HEK293 (cell line): ENCODE measurements around the gene DYDC2.

ENCODE experiments used
- CTCF ChIA-PET: fragments of 350-600 bp; formaldehyde crosslinking; extraction: SDS; loops from one replicate; lab custom pipeline; 2021; ENCODE audit warnings: antibody characterized with exemption; lab: Yijun Ruan, JAX
- POLR2A ChIA-PET: fragments of 300-600 bp; formaldehyde crosslinking; extraction: SDS; loops from one replicate; lab custom pipeline; 2020; ENCODE audit warnings: antibody characterized with exemption, inconsistent platforms; lab: Yijun Ruan, JAX
- H3K27ac ChIP-seq: fragments of 200-500 bp; sonication (Bioruptor generic); 2 replicates; pipeline ENCODE4 v1.5.1; 2014; ENCODE audit warnings: low read depth, low read length, control low read depth, inconsistent platforms; ENCODE audit errors: extremely low read depth
- H3K36me3 ChIP-seq, 2 experiments: fragments of 200-500 bp in 1 of 2; sonication (Bioruptor generic) in 1 of 2; 1 replicate in 1 of 2; 2 replicates in 1 of 2; pipeline ENCODE4 v1.5.1; 2014 to 2017; ENCODE audit warnings: inconsistent platforms in 2 of 2, low read length in 2 of 2; ENCODE audit not compliant: control insufficient read depth in 2 of 2, insufficient read depth in 1 of 2
- H3K4me1 ChIP-seq: fragments of 200-500 bp; sonication (Bioruptor generic); 2 replicates; pipeline ENCODE4 v1.5.1; 2014; ENCODE audit warnings: mild to moderate bottlenecking, low read length, inconsistent platforms; ENCODE audit not compliant: control insufficient read depth, insufficient read depth
- H3K4me3 ChIP-seq: 2 replicates; pipeline ENCODE4 v1.5.1; 2011; ENCODE audit warnings: low read depth, mild to moderate bottlenecking, control low read depth, low read length, moderate library complexity
- H3K9me3 ChIP-seq: fragments of 200-500 bp; sonication (Bioruptor generic); 2 replicates; pipeline ENCODE4 v1.5.1; 2014; ENCODE audit warnings: low read depth, low read length, inconsistent platforms; ENCODE audit not compliant: control insufficient read depth, insufficient read depth
- GLIS2 ChIP-seq: fragments of 450-650 bp; formaldehyde crosslinking; IDR thresholded peaks from 2 replicates; pipeline ENCODE4 v1.5.1; 2016; ENCODE audit warnings: missing biosample characterization, missing genetic modification characterization
- HOXD13 ChIP-seq: sonication (generic); formaldehyde crosslinking; IDR thresholded peaks from 2 replicates; pipeline ENCODE4 v1.8.0; 2022; ENCODE audit warnings: missing genetic modification reagents, borderline replicate concordance
- SCRT1 ChIP-seq: fragments of 450-650 bp; formaldehyde crosslinking; IDR thresholded peaks from 2 replicates; pipeline ENCODE4 v1.5.1; 2016; ENCODE audit warnings: missing biosample characterization, missing genetic modification characterization, borderline replicate concordance
- SCRT2 ChIP-seq: fragments of 450-650 bp; formaldehyde crosslinking; IDR thresholded peaks from 2 replicates; pipeline ENCODE4 v1.5.1; 2016; ENCODE audit warnings: missing biosample characterization, missing genetic modification characterization
- ZBTB20 ChIP-seq: fragments of 450-650 bp; formaldehyde crosslinking; IDR thresholded peaks from 2 replicates; pipeline ENCODE4 v1.5.1; 2016; ENCODE audit warnings: missing biosample characterization, missing genetic modification characterization
- ZNF157 ChIP-seq: fragments of 450-650 bp; formaldehyde crosslinking; IDR thresholded peaks from 2 replicates; pipeline ENCODE4 v1.5.1; 2016; ENCODE audit warnings: missing biosample characterization, missing genetic modification characterization
- ZNF302 ChIP-seq: fragments of 450-650 bp; formaldehyde crosslinking; IDR thresholded peaks from 2 replicates; pipeline ENCODE4 v1.5.1; 2016; ENCODE audit warnings: missing biosample characterization, missing genetic modification characterization, low read depth
- ZNF416 ChIP-seq: fragments of 450-650 bp; formaldehyde crosslinking; IDR thresholded peaks from 2 replicates; pipeline ENCODE4 v1.5.1; 2016; ENCODE audit warnings: missing biosample characterization, missing genetic modification characterization
- ZNF426 ChIP-seq: fragments of 450-650 bp; formaldehyde crosslinking; IDR thresholded peaks from 2 replicates; pipeline ENCODE4 v1.5.1; 2017; ENCODE audit warnings: missing biosample characterization, missing genetic modification characterization, mild to moderate bottlenecking, inconsistent platforms, moderate library complexity
- ZNF473 ChIP-seq: fragments of 450-650 bp; formaldehyde crosslinking; IDR thresholded peaks from 2 replicates; pipeline ENCODE4 v1.5.1; 2017; ENCODE audit warnings: missing biosample characterization, missing genetic modification characterization
- ZNF555 ChIP-seq: fragments of 450-650 bp; formaldehyde crosslinking; conservative IDR thresholded peaks from 2 replicates; pipeline ENCODE4 v1.5.1; 2017; ENCODE audit warnings: missing biosample characterization, mild to moderate bottlenecking, missing genetic modification characterization, inconsistent platforms
- TF ChIP-seq, protein P1 (sequence below): IDR thresholded peaks from 2 replicates; pipeline ENCODE4 v1.6.1; 2011; ENCODE audit warnings: mild to moderate bottlenecking, low read depth, low read length, borderline replicate concordance
- TF ChIP-seq, protein P2 (sequence below): fragments of 450-650 bp; formaldehyde crosslinking; IDR thresholded peaks from 2 replicates; pipeline ENCODE4 v1.5.1; 2016; ENCODE audit warnings: missing biosample characterization, missing genetic modification characterization
- TF ChIP-seq, protein P3 (sequence below): fragments of 450-650 bp; formaldehyde crosslinking; IDR thresholded peaks from 2 replicates; pipeline ENCODE4 v1.5.1; 2017; ENCODE audit warnings: missing biosample characterization, missing genetic modification characterization

DYDC2 gene

DNA sequence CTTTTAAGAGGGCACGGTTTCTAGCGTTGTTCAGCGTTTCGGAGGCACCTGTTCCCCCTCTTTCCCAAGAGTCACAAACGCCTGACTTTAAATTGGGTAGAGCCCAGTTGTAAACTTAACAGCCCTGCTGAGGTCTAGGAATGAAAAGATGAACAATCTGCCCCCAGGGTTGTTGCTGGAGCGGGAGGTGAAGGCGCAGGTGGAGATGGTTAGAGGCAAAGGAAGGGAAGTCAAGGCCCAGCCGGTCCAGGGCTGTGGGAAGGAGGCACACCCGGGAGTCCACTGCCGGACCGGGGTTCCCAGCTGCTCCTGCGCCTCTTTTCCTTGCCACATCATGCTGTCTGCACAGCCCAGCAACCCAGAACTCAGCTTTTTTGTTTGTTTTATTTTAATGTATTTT lies 52.5 kb downstream of the DYDC2 start:
- ChIA-PET CTCF (interaction anchor here (0.6 kb wide), 2 partner anchors 50 to 99 kb away, joined by 3 read pairs; no protein-coding TSS in a partner anchor), POLR2A (no interaction called here)
- TF ChIP-seq ZBTB20 (tag by site-specific recombination) (peak; percentile 66), ZNF302 (tag by site-specific recombination) (no peak)
- H3K36me3 ChIP-seq = peaks cover 0 to 3% of the 10 kb centered on the region in 2 experiments; a peak in 1 of 3 replicates
- H3K9me3 ChIP-seq = no peaks in the 10 kb centered on the region
- H3K4me1 ChIP-seq = peaks cover 29% of the 10 kb centered on the region
- H3K27ac ChIP-seq = peak overlapping the region; percentile 74; the same call in 1 of the 2 replicates
- no peak overlapping the region for H3K4me3 ChIP-seq

DNA sequence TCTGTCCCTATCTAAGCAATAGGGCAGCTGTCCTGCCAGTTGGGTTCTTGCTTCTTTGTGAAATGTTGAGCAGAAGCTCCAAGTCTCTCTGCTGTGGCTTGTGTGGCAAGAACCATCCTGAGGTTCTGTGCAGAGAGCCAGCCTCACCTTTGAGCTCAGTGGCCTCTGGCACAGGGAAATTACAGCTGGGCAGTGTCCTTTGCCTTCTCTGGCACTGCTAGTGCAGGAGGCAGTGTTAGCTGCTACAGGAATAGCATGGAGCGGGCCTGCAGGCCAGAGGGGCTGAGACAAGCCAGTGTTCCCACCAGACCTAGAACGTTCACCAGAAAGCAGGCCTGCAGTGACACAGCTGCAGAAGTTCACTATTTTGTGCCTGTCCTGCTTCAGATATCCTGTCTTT lies 53.5 kb downstream of the DYDC2 start:
- ChIA-PET CTCF (interaction anchor here (0.9 to 1.3 kb wide), 2 partner anchors 34 to 113 kb away, joined by 3 read pairs; no protein-coding TSS in a partner anchor), POLR2A (interaction anchor here (0.6 kb wide), 1 partner anchor 145 kb away, joined by 3 read pairs; no protein-coding TSS in a partner anchor)
- H3K9me3 ChIP-seq = no peaks in the 10 kb centered on the region
- peaks cover 32% of the 10 kb centered on the region for H3K4me1 ChIP-seq
- peaks cover 0 to 9% of the 10 kb centered on the region in 2 experiments; a peak in 1 of 3 replicates for H3K36me3 ChIP-seq
- no peak overlapping the region for H3K27ac ChIP-seq
- TF ChIP-seq HOXD13 (CRISPR knock-in tag) = no peak
- no peak overlapping the region for H3K4me3 ChIP-seq

DNA sequence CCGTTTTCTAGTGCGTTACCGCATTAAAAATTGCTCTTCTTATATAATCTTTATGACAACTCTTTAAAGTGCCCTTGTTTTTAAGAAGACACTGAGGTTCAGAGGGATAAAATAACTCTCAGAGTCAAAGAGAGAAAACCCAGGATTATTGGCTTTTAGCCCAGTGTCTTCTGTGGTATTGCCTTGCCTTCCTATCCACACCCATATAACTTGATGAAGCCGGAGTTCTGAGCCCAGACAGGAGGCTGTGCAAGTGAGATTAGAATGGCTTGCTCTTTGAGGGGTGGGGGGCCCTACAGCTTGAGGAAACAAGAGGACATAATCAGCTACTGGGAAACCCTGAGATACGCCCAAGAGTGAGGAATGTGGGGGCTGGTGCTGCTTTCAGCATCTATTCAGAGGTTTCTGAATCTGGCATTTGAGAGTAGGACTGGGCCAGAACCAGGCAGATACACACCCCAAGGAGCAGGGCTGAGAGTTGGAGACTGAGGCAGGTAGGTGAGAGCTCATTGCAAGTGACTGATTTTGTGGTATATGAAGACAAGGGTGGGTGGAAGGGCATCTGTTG lies 54.1 kb downstream of the DYDC2 start:
- Histone ChIP-seq H3K27ac (no peak overlapping the region), H3K9me3 (no peaks in the 10 kb centered on the region)
- CTCF ChIA-PET = interaction anchor here (0.9 to 1.3 kb wide), 3 partner anchors 11 to 112 kb away, joined by 3 read pairs; no protein-coding TSS in a partner anchor
- TF ChIP-seq SCRT1 (tag by site-specific recombination) (0 out of 2 replicates have a peak, but pooled peaks have one; percentile 11), SCRT2 (peak; percentile 74; the same call in 1 of the 2 replicates), ZNF416 (tag by site-specific recombination) (no peak), ZNF473 (tag by site-specific recombination) (no peak), GLIS2 (tag by site-specific recombination) (no peak), ZNF426 (tag by site-specific recombination) (no peak), ZNF555 (no peak), ZNF157 (tag by site-specific recombination) (no peak)
- TF ChIP-seq, protein P1, sequence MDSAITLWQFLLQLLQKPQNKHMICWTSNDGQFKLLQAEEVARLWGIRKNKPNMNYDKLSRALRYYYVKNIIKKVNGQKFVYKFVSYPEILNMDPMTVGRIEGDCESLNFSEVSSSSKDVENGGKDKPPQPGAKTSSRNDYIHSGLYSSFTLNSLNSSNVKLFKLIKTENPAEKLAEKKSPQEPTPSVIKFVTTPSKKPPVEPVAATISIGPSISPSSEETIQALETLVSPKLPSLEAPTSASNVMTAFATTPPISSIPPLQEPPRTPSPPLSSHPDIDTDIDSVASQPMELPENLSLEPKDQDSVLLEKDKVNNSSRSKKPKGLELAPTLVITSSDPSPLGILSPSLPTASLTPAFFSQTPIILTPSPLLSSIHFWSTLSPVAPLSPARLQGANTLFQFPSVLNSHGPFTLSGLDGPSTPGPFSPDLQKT = no peak
- TF ChIP-seq, protein P2, sequence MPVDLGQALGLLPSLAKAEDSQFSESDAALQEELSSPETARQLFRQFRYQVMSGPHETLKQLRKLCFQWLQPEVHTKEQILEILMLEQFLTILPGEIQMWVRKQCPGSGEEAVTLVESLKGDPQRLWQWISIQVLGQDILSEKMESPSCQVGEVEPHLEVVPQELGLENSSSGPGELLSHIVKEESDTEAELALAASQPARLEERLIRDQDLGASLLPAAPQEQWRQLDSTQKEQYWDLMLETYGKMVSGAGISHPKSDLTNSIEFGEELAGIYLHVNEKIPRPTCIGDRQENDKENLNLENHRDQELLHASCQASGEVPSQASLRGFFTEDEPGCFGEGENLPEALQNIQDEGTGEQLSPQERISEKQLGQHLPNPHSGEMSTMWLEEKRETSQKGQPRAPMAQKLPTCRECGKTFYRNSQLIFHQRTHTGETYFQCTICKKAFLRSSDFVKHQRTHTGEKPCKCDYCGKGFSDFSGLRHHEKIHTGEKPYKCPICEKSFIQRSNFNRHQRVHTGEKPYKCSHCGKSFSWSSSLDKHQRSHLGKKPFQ (tag by site-specific recombination) = no peak
- TF ChIP-seq, protein P3, sequence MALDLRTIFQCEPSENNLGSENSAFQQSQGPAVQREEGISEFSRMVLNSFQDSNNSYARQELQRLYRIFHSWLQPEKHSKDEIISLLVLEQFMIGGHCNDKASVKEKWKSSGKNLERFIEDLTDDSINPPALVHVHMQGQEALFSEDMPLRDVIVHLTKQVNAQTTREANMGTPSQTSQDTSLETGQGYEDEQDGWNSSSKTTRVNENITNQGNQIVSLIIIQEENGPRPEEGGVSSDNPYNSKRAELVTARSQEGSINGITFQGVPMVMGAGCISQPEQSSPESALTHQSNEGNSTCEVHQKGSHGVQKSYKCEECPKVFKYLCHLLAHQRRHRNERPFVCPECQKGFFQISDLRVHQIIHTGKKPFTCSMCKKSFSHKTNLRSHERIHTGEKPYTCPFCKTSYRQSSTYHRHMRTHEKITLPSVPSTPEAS (tag by site-specific recombination) = no peak
- TF ChIP-seq, all 188 proteins: peak for 2
- POLR2A ChIA-PET = interaction anchor here (0.6 kb wide), 1 partner anchor 145 kb away, joined by 3 read pairs; no protein-coding TSS in a partner anchor
- no peak overlapping the region for H3K4me3 ChIP-seq
- H3K36me3 ChIP-seq = peaks cover 0 to 9% of the 10 kb centered on the region in 2 experiments; a peak in 1 of 3 replicates
- H3K4me1 ChIP-seq = peaks cover 36% of the 10 kb centered on the region
